Testis (tissue), 2 donors: Measurements from ENCODE around the gene EPHB1.

ENCODE experiments used
- CTCF ChIP-seq, 3 experiments: fragments of 450-650 bp in 2 of 3; fragments of 200-600 bp in 1 of 3; sonication (generic) in 1 of 3; IDR thresholded peaks; one replicate each; pipeline ENCODE4 v1.5.1; 2016 to 2019; ENCODE audit warnings: antibody characterized with exemption in 3 of 3, mild to moderate bottlenecking in 2 of 3, moderate library complexity in 1 of 3
- POLR2A ChIP-seq: fragments of 450-650 bp; IDR thresholded peaks from one replicate; pipeline ENCODE4 v1.6.1; 2017; ENCODE audit warnings: antibody characterized with exemption, mild to moderate bottlenecking, moderate library complexity

GRCh38 chr3:134751831-134752230 is 43.2 kb upstream of the EPHB1 start:
- TF ChIP-seq CTCF (IDR thresholded peaks at IDR 0.05), result no peak
- TF ChIP-seq POLR2A, result no peak
